ENCODE results near the gene KCTD18. TPM values are rescaled to one million over a fixed set of nuclear protein-coding genes. Genes with fewer than 3 reads are reported as not detected.

KCTD18 gene
- total RNA-seq, 1 donor from 2014 or later, result 14.6 TPM

- no peak for TF ChIP-seq CTCF (IDR thresholded peaks at IDR 0.05; ENCODE audit: unreplicated experiment)
- peaks cover 42% of the 10 kb centered on the region for H3K36me3 Mint-ChIP-seq
- H3K27me3 Mint-ChIP-seq (ENCODE audit: low read depth), result no peaks in the 10 kb centered on the region
- H3K4me1 Mint-ChIP-seq, result no peaks in the 10 kb centered on the region
- DNase-seq (ENCODE audit: low spot score in 2 of 2, unreplicated experiment in 2 of 2), result no peak
- H3K27ac Mint-ChIP-seq, result no peak overlapping the region
- no peaks in the 10 kb centered on the region for H3K9me3 Mint-ChIP-seq
- H3K4me3 Mint-ChIP-seq, result no peak overlapping the region
These were observed 63.3 kb downstream of the KCTD18 start for GRCh38 chr2:200446612-200447011.

- no peak overlapping the region for H3K4me3 Mint-ChIP-seq
- no peaks in the 10 kb centered on the region for H3K9me3 Mint-ChIP-seq
- DNase-seq (ENCODE audit: low spot score in 2 of 2, unreplicated experiment in 2 of 2), result no peak
- no peak for TF ChIP-seq CTCF (IDR thresholded peaks at IDR 0.05; ENCODE audit: unreplicated experiment)
- H3K36me3 Mint-ChIP-seq, result peaks cover 45% of the 10 kb centered on the region
- no peaks in the 10 kb centered on the region for H3K4me1 Mint-ChIP-seq
- H3K27me3 Mint-ChIP-seq (ENCODE audit: low read depth), result no peaks in the 10 kb centered on the region
- H3K27ac Mint-ChIP-seq, result no peak overlapping the region
These were observed 64.6 kb downstream of the KCTD18 start for GRCh38 chr2:200445284-200445683.

GRCh38 chr2:200444530-200444929 is 65.3 kb downstream of the KCTD18 start:
- Mint-ChIP-seq H3K27ac (no peak overlapping the region), H3K4me1 (no peaks in the 10 kb centered on the region)

GRCh38 chr2:200443916-200444315 is 66.0 kb downstream of the KCTD18 start:
- H3K4me3 Mint-ChIP-seq, result no peak overlapping the region
- DNase-seq (ENCODE audit: low spot score in 2 of 2, unreplicated experiment in 2 of 2), result no peak
- H3K36me3 Mint-ChIP-seq, result peaks cover 54% of the 10 kb centered on the region
- no peaks in the 10 kb centered on the region for H3K4me1 Mint-ChIP-seq
- no peaks in the 10 kb centered on the region for H3K9me3 Mint-ChIP-seq
- H3K27me3 Mint-ChIP-seq (ENCODE audit: low read depth), result no peaks in the 10 kb centered on the region
- H3K27ac Mint-ChIP-seq, result no peak overlapping the region
- no peak for TF ChIP-seq CTCF (IDR thresholded peaks at IDR 0.05; ENCODE audit: unreplicated experiment)

More at GRCh38 chr2:200444530-200444929, 65.3 kb downstream of the KCTD18 start:
- peaks cover 50% of the 10 kb centered on the region for H3K36me3 Mint-ChIP-seq
- H3K4me3 Mint-ChIP-seq, result no peak overlapping the region
- no peaks in the 10 kb centered on the region for H3K9me3 Mint-ChIP-seq
- no peaks in the 10 kb centered on the region for H3K27me3 Mint-ChIP-seq (ENCODE audit: low read depth)
- TF ChIP-seq CTCF (IDR thresholded peaks at IDR 0.05; ENCODE audit: unreplicated experiment), result no peak
- DNase-seq (ENCODE audit: low spot score in 2 of 2, unreplicated experiment in 2 of 2), result no peak

- Mint-ChIP-seq H3K27ac (no peak overlapping the region), H3K4me1 (no peaks in the 10 kb centered on the region), H3K9me3 (no peaks in the 10 kb centered on the region), H3K4me3 (no peak overlapping the region), H3K27me3 (ENCODE audit: low read depth) (no peaks in the 10 kb centered on the region), H3K36me3 (peaks cover 54% of the 10 kb centered on the region)
- no peak for TF ChIP-seq CTCF (IDR thresholded peaks at IDR 0.05; ENCODE audit: unreplicated experiment)
- DNase-seq (ENCODE audit: low spot score in 2 of 2, unreplicated experiment in 2 of 2), result no peak
These were observed 66.5 kb downstream of the KCTD18 start for GRCh38 chr2:200443376-200443775.

GRCh38 chr2:200442471-200442870 is 67.4 kb downstream of the KCTD18 start:
- no peaks in the 10 kb centered on the region for H3K27me3 Mint-ChIP-seq (ENCODE audit: low read depth)
- no peaks in the 10 kb centered on the region for H3K4me1 Mint-ChIP-seq
- no peak for DNase-seq (ENCODE audit: low spot score in 2 of 2, unreplicated experiment in 2 of 2)

More at GRCh38 chr2:200442471-200442870, 67.4 kb downstream of the KCTD18 start:
- H3K4me3 Mint-ChIP-seq, result no peak overlapping the region
- H3K9me3 Mint-ChIP-seq, result peaks cover 1% of the 10 kb centered on the region
- peaks cover 59% of the 10 kb centered on the region for H3K36me3 Mint-ChIP-seq
- H3K27ac Mint-ChIP-seq, result no peak overlapping the region
- TF ChIP-seq CTCF (IDR thresholded peaks at IDR 0.05; ENCODE audit: unreplicated experiment), result no peak
